Natural killer cell (primary cell): ENCODE data around the gene DISP2. TPM values are rescaled to one million over a fixed set of nuclear protein-coding genes. Genes with fewer than 3 reads are reported as not detected.

Source experiments
- ATAC-seq, 3 donors: fragments of 150-1000 bp in 2 of 3; fragments of 200-7000 bp in 1 of 3; cut with Tn5 transposase; 1 replicate in 1 of 3; 2 replicates in 2 of 3; pipeline ENCODE4 v1.10.0; 2021; ENCODE audit warnings: mild to moderate bottlenecking in 2 of 3, moderate library complexity in 2 of 3
- DNase-seq, 2 donors: peaks; one replicate each; pipeline versions ENCODE4 v3.0.0 to v3.0.0-alpha.2; 2013 to 2021; ENCODE audit warnings: mixed read lengths in 1 of 2
- H3K27ac ChIP-seq: one replicate; pipeline ENCODE4 v1.5.1; 2013; ENCODE audit warnings: mild to moderate bottlenecking, low read length
- H3K27me3 ChIP-seq: one replicate; pipeline ENCODE4 v1.6.1; 2013; ENCODE audit warnings: low read length; ENCODE audit not compliant: control insufficient read depth, insufficient read depth
- H3K36me3 ChIP-seq: one replicate; pipeline ENCODE4 v1.6.1; 2013; ENCODE audit warnings: low read length; ENCODE audit not compliant: control insufficient read depth, insufficient read depth
- H3K4me1 ChIP-seq: one replicate; pipeline ENCODE4 v1.6.1; 2013; ENCODE audit warnings: low read length; ENCODE audit not compliant: control insufficient read depth, insufficient read depth
- H3K4me3 ChIP-seq: one replicate; pipeline ENCODE4 v1.5.1; 2013; ENCODE audit warnings: low read length
- H3K9me3 ChIP-seq: one replicate; pipeline ENCODE4 v1.6.1; 2013; ENCODE audit warnings: low read length; ENCODE audit not compliant: control insufficient read depth, insufficient read depth
- H3K27ac Mint-ChIP-seq, 2 donors: one replicate each; pipeline ENCODE4 v1.8.0; 2022; ENCODE audit warnings: mild to moderate bottlenecking in 2 of 2, mixed read lengths in 2 of 2, moderate library complexity in 1 of 2
- H3K27me3 Mint-ChIP-seq, 2 donors: one replicate each; pipeline ENCODE4 v1.8.0; 2022; ENCODE audit warnings: low read depth in 2 of 2, mixed read lengths in 2 of 2
- H3K36me3 Mint-ChIP-seq: one replicate; pipeline ENCODE4 v1.8.0; 2022; ENCODE audit warnings: mixed read lengths
- H3K4me1 Mint-ChIP-seq, 2 donors: one replicate each; pipeline ENCODE4 v1.8.0; 2022; ENCODE audit warnings: mixed read lengths in 2 of 2
- H3K4me3 Mint-ChIP-seq: one replicate; pipeline ENCODE4 v1.8.0; 2022; ENCODE audit warnings: mild to moderate bottlenecking, moderate library complexity, mixed read lengths
- H3K9me3 Mint-ChIP-seq, 2 donors: one replicate each; pipeline ENCODE4 v1.8.0; 2022; ENCODE audit warnings: mixed read lengths in 2 of 2
- WGBS: methylation state at CpG from one replicate; pipeline ENCODE4 v1.1.7; 2013; ENCODE audit warnings: missing lambda C conversion rate; ENCODE audit not compliant: insufficient coverage; 5-methylcytosine and 5-hydroxymethylcytosine counted together
- intact Hi-C: fragments of 100-400 bp; cut with micrococcal nuclease; formaldehyde crosslinking; loops from one replicate; pipeline ENCODE4 v1.14.2; 2022
- total RNA-seq, 4 donors: library from RNA; stranded (reverse); fragments of 120-200 nt in 1 of 4; gene quantifications; one replicate each; pipeline versions ENCODE4 v1.2.3 to v1.2.4, GENCODE V29; 2013 to 2022
- TF ChIP-seq, protein P1 (sequence below): fragments of 200-600 bp; IDR thresholded peaks from one replicate; pipeline ENCODE4 v1.8.0; 2022; ENCODE audit warnings: antibody characterized with exemption

Gene DISP2
- total RNA-seq, 3 donors from 2014 or later (not counting 1 experiment from before 2014, with no cell fraction given), result 0.20 to 1.0 (median 0.26) TPM

DNA sequence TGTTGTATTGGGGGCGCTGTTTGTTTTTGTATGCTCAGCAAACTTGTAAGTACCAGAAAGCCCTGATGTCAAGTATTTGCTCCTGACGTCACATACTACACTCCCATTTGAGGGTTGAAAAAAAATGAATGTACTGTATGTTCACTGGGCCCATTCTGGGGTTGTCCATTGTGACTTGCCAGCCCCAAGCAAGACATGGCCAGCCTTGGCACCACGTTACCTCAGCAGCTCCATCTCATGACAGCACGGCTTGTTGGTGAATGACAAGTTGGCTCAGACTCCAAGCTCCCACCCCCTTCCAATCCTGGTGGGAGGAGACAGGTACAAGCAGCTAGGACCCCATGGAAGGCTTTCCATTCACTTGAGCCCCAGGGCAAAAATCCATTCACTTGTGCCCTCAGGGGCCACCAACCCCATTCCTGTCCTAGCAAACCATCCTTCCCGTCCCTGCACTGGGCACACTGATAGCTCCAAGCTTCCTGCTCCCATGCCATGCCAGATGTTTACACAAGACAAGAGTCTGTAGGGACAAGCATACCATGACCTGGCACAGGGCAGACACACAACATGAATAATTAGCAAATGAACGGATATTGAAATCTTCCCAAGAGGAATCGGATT lies 5.6 kb upstream of the DISP2 start:
- Histone ChIP-seq H3K4me3 (no peak overlapping the region), H3K36me3 (no peaks in the 10 kb centered on the region)

GRCh38 chr15:40353697-40354096 lies 4.3 kb upstream of the DISP2 start:
- 91% methylated on average over 5 of the region's 5 CpGs for WGBS
- no peak overlapping the region for H3K27ac ChIP-seq
- Mint-ChIP-seq H3K27ac (no peak overlapping the region), H3K36me3 (no peaks in the 10 kb centered on the region), H3K4me3 (no peak overlapping the region), H3K4me1 (peaks cover 1 to 15% of the 10 kb centered on the region in 2 donors), H3K27me3 (peaks cover 0 to 9% of the 10 kb centered on the region in 2 donors), H3K9me3 (no peaks in the 10 kb centered on the region)
- H3K36me3 ChIP-seq, result no peaks in the 10 kb centered on the region
- intact Hi-C loops, result no loop called here
- no peak overlapping the region for H3K4me3 ChIP-seq
- peaks cover 14% of the 10 kb centered on the region for H3K4me1 ChIP-seq
- no peaks in the 10 kb centered on the region for H3K27me3 ChIP-seq
- H3K9me3 ChIP-seq, result no peaks in the 10 kb centered on the region
- DNase-seq (no peak), ATAC-seq (no peak)
- TF ChIP-seq, protein P1, sequence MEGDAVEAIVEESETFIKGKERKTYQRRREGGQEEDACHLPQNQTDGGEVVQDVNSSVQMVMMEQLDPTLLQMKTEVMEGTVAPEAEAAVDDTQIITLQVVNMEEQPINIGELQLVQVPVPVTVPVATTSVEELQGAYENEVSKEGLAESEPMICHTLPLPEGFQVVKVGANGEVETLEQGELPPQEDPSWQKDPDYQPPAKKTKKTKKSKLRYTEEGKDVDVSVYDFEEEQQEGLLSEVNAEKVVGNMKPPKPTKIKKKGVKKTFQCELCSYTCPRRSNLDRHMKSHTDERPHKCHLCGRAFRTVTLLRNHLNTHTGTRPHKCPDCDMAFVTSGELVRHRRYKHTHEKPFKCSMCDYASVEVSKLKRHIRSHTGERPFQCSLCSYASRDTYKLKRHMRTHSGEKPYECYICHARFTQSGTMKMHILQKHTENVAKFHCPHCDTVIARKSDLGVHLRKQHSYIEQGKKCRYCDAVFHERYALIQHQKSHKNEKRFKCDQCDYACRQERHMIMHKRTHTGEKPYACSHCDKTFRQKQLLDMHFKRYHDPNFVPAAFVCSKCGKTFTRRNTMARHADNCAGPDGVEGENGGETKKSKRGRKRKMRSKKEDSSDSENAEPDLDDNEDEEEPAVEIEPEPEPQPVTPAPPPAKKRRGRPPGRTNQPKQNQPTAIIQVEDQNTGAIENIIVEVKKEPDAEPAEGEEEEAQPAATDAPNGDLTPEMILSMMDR, result no peak

More for the DNA sequence above, 5.6 kb upstream of the DISP2 start:
- no peak overlapping the region for H3K4me3 Mint-ChIP-seq
- H3K4me1 Mint-ChIP-seq, result peaks cover 0 to 10% of the 10 kb centered on the region in 2 donors
- WGBS, result 89% methylated on average over 6 of the region's 7 CpGs
- peaks cover 0 to 9% of the 10 kb centered on the region in 2 donors for H3K27me3 Mint-ChIP-seq
- Histone ChIP-seq H3K4me1 (peaks cover 4% of the 10 kb centered on the region), H3K9me3 (no peaks in the 10 kb centered on the region), H3K27ac (no peak overlapping the region), H3K27me3 (no peaks in the 10 kb centered on the region)
- no peaks in the 10 kb centered on the region for H3K9me3 Mint-ChIP-seq
- no peaks in the 10 kb centered on the region for H3K36me3 Mint-ChIP-seq
- ATAC-seq (no peak), DNase-seq (no peak)
- H3K27ac Mint-ChIP-seq, result no peak overlapping the region
- intact Hi-C loops, result no loop called here
- TF ChIP-seq, protein P1, result no peak

- DNase-seq (no peak), ATAC-seq (no peak)
- 51% methylated on average over 7 of the region's 9 CpGs for WGBS
- TF ChIP-seq, protein P1, result no peak
- H3K36me3 ChIP-seq, result no peaks in the 10 kb centered on the region
- no peaks in the 10 kb centered on the region for H3K36me3 Mint-ChIP-seq
- H3K27me3 ChIP-seq, result no peaks in the 10 kb centered on the region
- no peak overlapping the region for H3K4me3 ChIP-seq
- H3K4me3 Mint-ChIP-seq, result no peak overlapping the region
- no peak overlapping the region for H3K27ac ChIP-seq
- no peak overlapping the region for H3K27ac Mint-ChIP-seq
- peaks cover 18% of the 10 kb centered on the region for H3K4me1 ChIP-seq
- intact Hi-C loops, result no loop called here
- no peaks in the 10 kb centered on the region for H3K9me3 Mint-ChIP-seq
- H3K9me3 ChIP-seq, result no peaks in the 10 kb centered on the region
- peaks cover 10 to 21% of the 10 kb centered on the region in 2 donors for H3K4me1 Mint-ChIP-seq
- H3K27me3 Mint-ChIP-seq, result peaks cover 0 to 9% of the 10 kb centered on the region in 2 donors
Observed at GRCh38 chr15:40354408-40355171, 3.4 kb upstream of the DISP2 start.
